ENCODE results near the gene DICER1.

DNA sequence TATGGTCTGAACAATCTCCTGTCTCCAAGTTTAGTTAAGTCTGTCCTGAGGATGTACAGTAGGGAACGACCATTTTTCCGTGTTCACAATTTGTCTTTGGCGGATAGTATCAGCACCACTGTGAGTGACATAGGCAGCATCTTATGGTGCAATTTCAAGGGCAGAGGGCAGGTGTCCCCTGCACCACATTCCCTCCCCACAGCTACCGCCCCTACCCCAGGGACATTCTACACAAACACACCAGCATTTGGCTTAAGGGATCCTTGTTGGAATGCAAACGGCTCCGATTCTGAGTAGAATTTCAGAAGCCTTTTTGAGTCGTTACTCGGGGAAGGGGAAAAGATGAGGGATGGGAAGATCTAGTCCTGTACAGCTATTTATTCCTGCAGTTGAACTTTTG, 25.1 kb upstream of the DICER1 start:
- TF ChIP-seq, protein P1, sequence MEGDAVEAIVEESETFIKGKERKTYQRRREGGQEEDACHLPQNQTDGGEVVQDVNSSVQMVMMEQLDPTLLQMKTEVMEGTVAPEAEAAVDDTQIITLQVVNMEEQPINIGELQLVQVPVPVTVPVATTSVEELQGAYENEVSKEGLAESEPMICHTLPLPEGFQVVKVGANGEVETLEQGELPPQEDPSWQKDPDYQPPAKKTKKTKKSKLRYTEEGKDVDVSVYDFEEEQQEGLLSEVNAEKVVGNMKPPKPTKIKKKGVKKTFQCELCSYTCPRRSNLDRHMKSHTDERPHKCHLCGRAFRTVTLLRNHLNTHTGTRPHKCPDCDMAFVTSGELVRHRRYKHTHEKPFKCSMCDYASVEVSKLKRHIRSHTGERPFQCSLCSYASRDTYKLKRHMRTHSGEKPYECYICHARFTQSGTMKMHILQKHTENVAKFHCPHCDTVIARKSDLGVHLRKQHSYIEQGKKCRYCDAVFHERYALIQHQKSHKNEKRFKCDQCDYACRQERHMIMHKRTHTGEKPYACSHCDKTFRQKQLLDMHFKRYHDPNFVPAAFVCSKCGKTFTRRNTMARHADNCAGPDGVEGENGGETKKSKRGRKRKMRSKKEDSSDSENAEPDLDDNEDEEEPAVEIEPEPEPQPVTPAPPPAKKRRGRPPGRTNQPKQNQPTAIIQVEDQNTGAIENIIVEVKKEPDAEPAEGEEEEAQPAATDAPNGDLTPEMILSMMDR (IDR thresholded peaks at IDR 0.05; ENCODE audit: low read depth, low read length): no peak
- no peak for TF ChIP-seq EZH2phosphoT487 (IDR thresholded peaks at IDR 0.05; ENCODE audit: low read depth)
